ENCODE data around the gene EPC1.

- TF ChIP-seq POLR2AphosphoS5 (IDR thresholded peaks at IDR 0.05; ENCODE audit: low read depth, low read length) (no peak), POLR2A (IDR thresholded peaks at IDR 0.05; ENCODE audit: low read depth, low read length) (no peak), TAF1 (IDR thresholded peaks at IDR 0.05; ENCODE audit: borderline replicate concordance, low read depth, low read length) (no peak)
Observed at GRCh38 chr10:32269343-32270100, 77.4 kb downstream of the EPC1 start.

Data from GM12892 (cell line).